ENCODE measurements around the gene DENND1B. TPM values are rescaled to one million over a fixed set of nuclear protein-coding genes. Genes with fewer than 3 reads are reported as not detected.

DENND1B gene
- total and polyA plus RNA-seq, 9 of the 15 experiments (the other 6 are each of a cell fraction or from before 2014, with no cell fraction given) = 2.1 to 12.1 (median 7.5) TPM

- WGBS (ENCODE audit: insufficient coverage, low coverage, missing lambda C conversion rate) = 52% methylated on average over 1 of the region's 1 CpG
- Histone ChIP-seq H2AFZ (ENCODE audit: low read depth, low read length) (no peak overlapping the region), H3K9me1 (ENCODE audit: control insufficient read depth, insufficient read depth, low read length) (no peaks in the 10 kb centered on the region), H3K79me2 (ENCODE audit: control insufficient read depth, insufficient read depth, low read length) (no peaks in the 10 kb centered on the region), H3K27me3 (ENCODE audit: control insufficient read depth in 2 of 2, insufficient read depth in 2 of 2, low read length in 2 of 2) (no peaks in the 10 kb centered on the region), H3K4me2 (ENCODE audit: insufficient read depth, low read length) (no peak overlapping the region), H3K4me1 (replicated peaks in 1 of 2; ENCODE audit: control insufficient read depth in 2 of 2, insufficient read depth in 2 of 2, low read length in 2 of 2) (no peaks in the 10 kb centered on the region), H3K4me3 (no peak overlapping the region), H3K27ac (ENCODE audit: extremely low read depth, low read depth, low read length) (no peak overlapping the region), H3K9me3 (replicated peaks; ENCODE audit: control insufficient read depth, insufficient read depth, low read depth, low read length) (no peaks in the 10 kb centered on the region), H3K9ac (ENCODE audit: insufficient read depth in 1 of 2, low read depth in 2 of 2, low read length in 2 of 2) (no peak overlapping the region), H4K20me1 (replicated peaks; ENCODE audit: control insufficient read depth, insufficient read depth, low read length) (no peaks in the 10 kb centered on the region), H3K36me3 (ENCODE audit: control insufficient read depth, insufficient read depth, low read length) (no peaks in the 10 kb centered on the region)
- ChIA-PET POLR2A (no interaction called here), CTCF (ENCODE audit: low intra/inter-chr PET ratio) (no interaction called here)
- no peak for FAIRE-seq
- ATAC-seq = no peak
- TF ChIP-seq HOXB6 (CRISPR knock-in tag; IDR thresholded peaks at IDR 0.05; ENCODE audit: borderline replicate concordance) (no peak), ATF4 (CRISPR knock-in tag; IDR thresholded peaks at IDR 0.05) (no peak), PYGO2 (tag; IDR thresholded peaks at IDR 0.05) (no peak)
- intact Hi-C loops (cut with micrococcal nuclease) = no loop called here
- in situ Hi-C loops (cut with MboI) = no loop called here
- no peak for DNase-seq (ENCODE audit: extremely low read depth in 1 of 4, low spot score in 3 of 4)
- no TSS peak for BruUV-seq (replicated peaks)
These were observed 228.3 kb downstream of the DENND1B start for GRCh38 chr1:197546989-197547388.

GRCh38 chr1:197544553-197544952 is 230.7 kb downstream of the DENND1B start:
- TF ChIP-seq, protein P1, sequence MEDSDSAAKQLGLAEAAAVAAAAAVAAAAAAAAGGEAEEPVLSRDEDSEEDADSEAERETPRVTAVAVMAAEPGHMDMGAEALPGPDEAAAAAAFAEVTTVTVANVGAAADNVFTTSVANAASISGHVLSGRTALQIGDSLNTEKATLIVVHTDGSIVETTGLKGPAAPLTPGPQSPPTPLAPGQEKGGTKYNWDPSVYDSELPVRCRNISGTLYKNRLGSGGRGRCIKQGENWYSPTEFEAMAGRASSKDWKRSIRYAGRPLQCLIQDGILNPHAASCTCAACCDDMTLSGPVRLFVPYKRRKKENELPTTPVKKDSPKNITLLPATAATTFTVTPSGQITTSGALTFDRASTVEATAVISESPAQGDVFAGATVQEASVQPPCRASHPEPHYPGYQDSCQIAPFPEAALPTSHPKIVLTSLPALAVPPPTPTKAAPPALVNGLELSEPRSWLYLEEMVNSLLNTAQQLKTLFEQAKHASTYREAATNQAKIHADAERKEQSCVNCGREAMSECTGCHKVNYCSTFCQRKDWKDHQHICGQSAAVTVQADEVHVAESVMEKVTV (CRISPR knock-in tag; IDR thresholded peaks at IDR 0.05) = no peak
- TF ChIP-seq, protein P2, sequence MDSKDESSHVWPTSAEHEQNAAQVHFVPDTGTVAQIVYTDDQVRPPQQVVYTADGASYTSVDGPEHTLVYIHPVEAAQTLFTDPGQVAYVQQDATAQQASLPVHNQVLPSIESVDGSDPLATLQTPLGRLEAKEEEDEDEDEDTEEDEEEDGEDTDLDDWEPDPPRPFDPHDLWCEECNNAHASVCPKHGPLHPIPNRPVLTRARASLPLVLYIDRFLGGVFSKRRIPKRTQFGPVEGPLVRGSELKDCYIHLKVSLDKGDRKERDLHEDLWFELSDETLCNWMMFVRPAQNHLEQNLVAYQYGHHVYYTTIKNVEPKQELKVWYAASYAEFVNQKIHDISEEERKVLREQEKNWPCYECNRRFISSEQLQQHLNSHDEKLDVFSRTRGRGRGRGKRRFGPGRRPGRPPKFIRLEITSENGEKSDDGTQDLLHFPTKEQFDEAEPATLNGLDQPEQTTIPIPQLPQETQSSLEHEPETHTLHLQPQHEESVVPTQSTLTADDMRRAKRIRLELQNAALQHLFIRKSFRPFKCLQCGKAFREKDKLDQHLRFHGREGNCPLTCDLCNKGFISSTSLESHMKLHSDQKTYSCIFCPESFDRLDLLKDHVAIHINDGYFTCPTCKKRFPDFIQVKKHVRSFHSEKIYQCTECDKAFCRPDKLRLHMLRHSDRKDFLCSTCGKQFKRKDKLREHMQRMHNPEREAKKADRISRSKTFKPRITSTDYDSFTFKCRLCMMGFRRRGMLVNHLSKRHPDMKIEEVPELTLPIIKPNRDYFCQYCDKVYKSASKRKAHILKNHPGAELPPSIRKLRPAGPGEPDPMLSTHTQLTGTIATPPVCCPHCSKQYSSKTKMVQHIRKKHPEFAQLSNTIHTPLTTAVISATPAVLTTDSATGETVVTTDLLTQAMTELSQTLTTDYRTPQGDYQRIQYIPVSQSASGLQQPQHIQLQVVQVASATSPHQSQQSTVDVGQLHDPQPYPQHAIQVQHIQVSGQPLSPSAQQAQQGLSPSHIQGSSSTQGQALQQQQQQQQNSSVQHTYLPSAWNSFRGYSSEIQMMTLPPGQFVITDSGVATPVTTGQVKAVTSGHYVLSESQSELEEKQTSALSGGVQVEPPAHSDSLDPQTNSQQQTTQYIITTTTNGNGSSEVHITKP (IDR thresholded peaks at IDR 0.05; ENCODE audit: partially characterized antibody) = no peak
- TF ChIP-seq WHSC1 (IDR thresholded peaks at IDR 0.05; ENCODE audit: low read length) = no peak
- Histone ChIP-seq H3K4me2 (ENCODE audit: insufficient read depth, low read length) (no peak overlapping the region), H3K27ac (ENCODE audit: extremely low read depth, low read depth, low read length) (no peak overlapping the region), H3K4me1 (replicated peaks in 1 of 2; ENCODE audit: control insufficient read depth in 2 of 2, insufficient read depth in 2 of 2, low read length in 2 of 2) (no peaks in the 10 kb centered on the region), H2AFZ (ENCODE audit: low read depth, low read length) (no peak overlapping the region), H3K4me3 (no peak overlapping the region), H3K9me1 (ENCODE audit: control insufficient read depth, insufficient read depth, low read length) (no peaks in the 10 kb centered on the region), H3K9ac (ENCODE audit: insufficient read depth in 1 of 2, low read depth in 2 of 2, low read length in 2 of 2) (no peak overlapping the region), H3K79me2 (ENCODE audit: control insufficient read depth, insufficient read depth, low read length) (no peaks in the 10 kb centered on the region), H3K36me3 (ENCODE audit: control insufficient read depth, insufficient read depth, low read length) (no peaks in the 10 kb centered on the region), H3K27me3 (ENCODE audit: control insufficient read depth in 2 of 2, insufficient read depth in 2 of 2, low read length in 2 of 2) (no peaks in the 10 kb centered on the region), H4K20me1 (replicated peaks; ENCODE audit: control insufficient read depth, insufficient read depth, low read length) (no peaks in the 10 kb centered on the region), H3K9me3 (replicated peaks; ENCODE audit: control insufficient read depth, insufficient read depth, low read depth, low read length) (no peaks in the 10 kb centered on the region)
- intact Hi-C loops (cut with micrococcal nuclease) = no loop called here
- in situ Hi-C loops (cut with MboI) = no loop called here
- no peak for ATAC-seq
- WGBS (ENCODE audit: insufficient coverage, low coverage, missing lambda C conversion rate) = 67% methylated on average over 2 of the region's 2 CpGs
- no peak for DNase-seq (ENCODE audit: extremely low read depth in 1 of 4, low spot score in 3 of 4)
- no TSS peak for BruUV-seq (replicated peaks)
- ChIA-PET CTCF (ENCODE audit: low intra/inter-chr PET ratio) (no interaction called here), POLR2A (no interaction called here)
- no peak for FAIRE-seq
